Measurements from ENCODE around the gene RTL10.

Gene RTL10

GRCh38 chr22:19854778-19855503, at the start of gene RTL10, which contains the start of gene GNB1L:
Gene RTL10 (minus strand): TSS chr22:19854874. CDS start chr22:19852261, 2,613 bp downstream.
Gene GNB1L (minus strand): TSS chr22:19854874. CDS start chr22:19821355, 33,519 bp downstream.
- peak; percentile 94 for DNase-seq

GRCh38 chr22:19904174-19904856, 49.6 kb upstream of the RTL10 start:
- no peak for DNase-seq

DNA sequence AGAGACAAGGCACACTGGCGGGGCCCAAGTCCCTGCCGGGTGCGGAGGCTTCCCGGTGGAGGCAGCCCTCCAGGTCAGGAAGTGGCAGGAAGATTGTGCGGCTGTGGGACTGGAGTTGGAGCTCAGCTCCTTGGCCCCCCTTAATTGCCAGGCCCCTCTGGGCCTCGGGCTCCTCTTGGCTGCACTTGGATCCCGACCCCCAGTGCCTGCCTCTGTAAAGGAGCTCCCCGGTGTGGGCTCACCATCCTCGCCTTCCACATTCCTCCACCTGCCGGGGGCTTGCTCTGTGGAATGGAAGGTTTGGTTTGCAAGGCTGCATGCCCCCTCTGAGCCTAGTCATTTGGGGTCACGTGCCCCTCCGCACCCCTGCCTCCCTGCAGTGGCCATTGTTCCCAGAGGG, 48.8 kb upstream of the RTL10 start:
- no peak for DNase-seq

- DNase-seq = no peak
Measured at GRCh38 chr22:19903031-19903430, 48.4 kb upstream of the RTL10 start.

DNA sequence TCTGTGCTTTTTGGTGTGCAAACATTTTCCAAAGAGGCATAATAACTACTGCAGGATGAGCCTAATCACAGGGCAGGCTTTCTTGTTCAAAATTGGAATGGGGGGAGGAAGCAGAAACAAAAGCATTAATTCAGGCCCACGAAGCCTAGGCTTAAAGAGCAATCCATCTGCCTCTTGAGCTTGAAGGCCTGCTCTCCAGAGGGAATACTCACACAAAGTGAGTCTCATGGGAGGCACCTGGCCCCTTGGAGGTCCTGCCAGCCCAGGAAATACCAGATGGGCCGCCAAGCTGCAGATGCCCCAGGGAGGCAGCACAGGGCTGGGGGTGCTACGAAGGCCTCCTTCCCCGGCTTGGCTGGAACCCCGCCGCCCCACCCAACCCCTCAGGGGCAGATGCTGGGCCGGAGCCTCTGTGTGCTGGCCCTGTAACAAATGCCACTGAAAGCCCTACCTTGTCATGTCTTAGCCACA, 47.6 kb upstream of the RTL10 start:
- DNase-seq = peak; percentile 91

DNA sequence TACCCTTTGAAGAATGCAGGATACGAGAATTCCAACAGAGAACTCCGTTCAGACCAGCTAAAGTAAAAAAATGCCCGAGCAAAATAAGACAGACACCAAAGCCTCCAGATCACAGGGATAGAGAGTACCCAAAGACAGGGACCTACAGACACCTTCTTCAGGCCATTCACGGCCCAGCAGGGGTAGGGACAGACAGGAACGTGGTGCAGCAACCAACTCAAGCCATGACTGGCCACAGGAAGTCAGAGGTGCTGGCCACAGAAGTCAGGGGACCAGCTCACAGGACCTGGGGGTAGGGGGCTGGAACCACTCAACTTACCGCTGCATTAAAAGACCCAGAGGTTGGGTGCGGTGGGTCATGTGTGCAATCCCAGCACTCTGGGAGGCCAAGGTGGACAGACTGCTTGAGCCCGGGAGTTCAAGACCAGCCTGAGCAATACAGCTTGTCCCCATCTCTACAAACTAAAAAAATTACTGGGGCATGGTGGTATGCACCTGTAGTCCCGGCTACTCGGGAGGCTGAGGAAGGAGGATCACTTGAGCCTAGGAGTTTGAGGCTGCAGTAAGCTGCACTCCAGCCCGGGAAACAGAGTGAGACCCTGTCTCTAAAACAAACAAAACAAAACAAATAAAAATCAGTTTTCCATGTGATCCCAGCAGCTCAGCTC, 47.0 kb upstream of the RTL10 start:
- no peak for DNase-seq

DNA sequence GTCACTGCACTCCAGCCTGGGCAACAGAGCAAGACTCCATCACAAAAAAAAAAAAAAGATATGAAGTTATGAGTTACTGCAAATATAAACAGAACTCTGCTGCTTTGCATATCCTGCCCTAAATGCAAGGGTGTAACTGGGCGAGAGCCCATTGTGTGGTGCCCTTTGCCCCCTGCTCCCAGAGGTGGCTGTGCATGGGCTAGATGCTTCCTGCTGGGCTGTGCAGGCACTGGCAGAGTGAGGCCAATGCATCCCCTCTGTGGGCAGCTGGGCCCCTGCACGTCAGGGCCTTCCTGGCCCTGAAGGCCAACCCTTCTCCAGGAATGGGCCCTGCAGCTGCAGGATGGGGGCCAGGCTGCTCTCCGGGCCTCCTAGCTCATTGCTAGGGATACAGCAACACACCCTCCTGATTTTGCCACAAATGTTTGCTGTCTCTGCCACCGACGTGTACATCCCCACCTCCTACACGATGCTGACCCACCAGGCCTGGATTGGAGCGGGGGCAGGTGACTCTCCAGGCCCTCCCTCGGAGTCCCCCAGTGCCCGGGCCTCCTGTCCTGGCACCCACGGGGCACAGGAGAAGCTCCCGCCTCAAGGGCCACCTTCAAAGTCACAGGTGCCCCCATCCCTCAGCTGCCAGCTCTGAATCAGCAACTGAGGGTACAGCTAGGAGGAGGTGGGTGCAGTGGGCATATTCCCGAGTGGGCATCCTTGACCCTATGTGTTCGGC, 46.2 kb upstream of the RTL10 start:
- DNase-seq = no peak

DNA sequence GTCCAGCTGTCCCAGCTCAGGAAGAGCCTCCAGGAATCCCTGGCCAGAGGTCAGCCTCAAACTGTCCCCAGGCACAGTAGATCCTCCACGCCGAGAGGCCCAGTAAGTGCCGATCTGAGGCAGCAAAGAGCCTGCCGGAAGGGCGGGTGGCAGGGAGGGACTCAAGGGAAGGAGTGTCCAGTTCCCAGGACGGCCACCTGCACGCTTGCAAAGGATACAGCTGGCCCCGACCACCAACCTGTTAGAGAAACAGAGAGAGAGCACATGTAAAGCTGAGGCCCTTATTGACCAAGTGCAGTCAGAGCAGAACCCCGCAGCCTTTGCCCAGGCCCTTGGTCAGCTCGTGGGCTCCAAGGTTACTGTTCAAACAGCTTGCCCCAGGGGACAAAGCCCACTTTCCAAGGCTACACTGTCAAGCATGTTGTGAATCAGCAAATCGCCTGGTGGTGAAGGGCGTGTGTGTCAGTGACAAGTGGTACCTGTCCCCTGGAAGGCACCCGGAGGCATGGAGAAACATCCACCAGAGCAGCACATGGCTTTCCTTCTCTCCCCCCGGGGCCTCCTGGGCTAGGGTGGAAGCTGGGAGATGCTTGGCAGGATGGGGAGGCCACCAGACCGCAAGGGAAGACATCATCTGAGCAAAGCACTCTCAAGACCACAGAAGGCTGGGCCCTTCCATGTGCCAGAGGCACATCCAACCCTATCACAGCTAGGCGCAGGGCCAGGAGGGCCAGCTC, 44.3 kb upstream of the RTL10 start:
- DNase-seq = no peak

DNA sequence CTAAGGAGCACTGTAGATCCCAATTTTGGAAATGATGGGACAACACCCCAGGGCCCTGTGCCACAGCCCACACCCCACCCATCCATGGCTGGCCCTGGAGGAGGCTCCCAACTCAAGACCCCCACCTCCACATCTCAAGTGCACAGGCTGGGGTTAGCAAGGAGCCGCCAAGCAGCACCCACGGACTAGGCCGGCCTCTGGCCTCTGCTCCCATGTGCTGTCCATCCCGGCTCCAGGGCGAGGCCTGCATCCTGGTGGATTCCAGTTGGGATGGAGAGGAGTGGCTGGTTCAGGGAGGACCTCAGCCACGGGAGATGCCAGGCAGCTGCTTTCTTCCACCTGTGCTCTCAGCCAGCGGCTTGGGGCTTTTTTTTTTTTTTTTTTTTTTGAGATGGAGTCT, 43.5 kb upstream of the RTL10 start:
- no peak for DNase-seq

DNA sequence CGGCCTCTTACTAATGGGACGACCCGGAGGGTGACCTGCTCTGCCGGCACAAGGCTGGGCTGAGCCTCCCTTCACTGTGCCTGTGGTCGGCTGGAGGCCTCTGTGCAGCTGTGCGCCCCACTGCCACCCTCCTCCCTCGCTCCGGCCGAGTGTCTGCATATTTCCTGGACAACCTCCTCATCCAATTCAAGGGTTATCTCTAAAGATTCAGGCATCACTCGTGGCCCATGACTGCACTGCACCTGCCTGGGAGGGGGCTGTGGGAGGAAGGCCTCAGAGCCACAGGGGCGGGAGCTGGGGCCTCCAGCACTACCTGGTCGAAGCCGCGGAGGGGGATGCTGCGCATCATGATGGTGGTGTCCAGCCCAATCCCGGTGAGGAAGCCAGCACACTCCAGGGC, 43.1 kb upstream of the RTL10 start:
- DNase-seq = no peak

- no peak for DNase-seq
Measured at GRCh38 chr22:19896665-19897355, 42.1 kb upstream of the RTL10 start.

DNA sequence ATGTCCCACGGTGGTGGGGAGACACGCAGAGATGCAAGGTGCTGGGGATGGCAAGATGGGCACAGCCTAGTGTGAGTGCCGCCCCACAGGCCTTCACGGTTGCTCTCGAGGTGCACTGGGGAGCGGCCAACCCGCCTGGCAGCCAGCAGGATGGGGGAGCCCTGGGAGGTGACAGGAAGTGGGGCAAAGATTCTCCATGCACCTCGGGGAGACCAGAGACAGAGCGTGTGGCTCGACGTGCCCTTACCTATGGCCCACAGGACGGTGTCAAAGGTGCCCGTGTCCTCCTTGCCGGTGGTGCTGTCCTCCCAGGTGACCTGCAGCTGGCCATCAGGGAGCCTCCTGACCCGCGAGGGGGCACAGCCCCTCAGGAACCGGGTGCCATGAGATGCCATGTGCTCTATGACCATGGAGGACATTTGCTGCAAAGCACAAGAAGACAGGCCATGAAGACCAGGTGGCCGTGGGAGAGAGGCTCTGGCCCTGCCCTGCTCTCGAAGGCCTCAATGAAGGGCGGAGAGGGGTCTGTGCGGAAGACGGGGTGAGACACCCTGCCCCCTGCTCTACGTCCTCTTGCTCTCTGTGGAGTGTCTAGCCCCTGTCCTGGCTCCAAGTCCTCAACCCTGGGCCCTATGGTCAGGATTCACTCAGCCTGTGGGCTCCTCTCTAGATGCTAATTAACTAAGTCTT, 40.6 kb upstream of the RTL10 start:
- DNase-seq = no peak

DNA sequence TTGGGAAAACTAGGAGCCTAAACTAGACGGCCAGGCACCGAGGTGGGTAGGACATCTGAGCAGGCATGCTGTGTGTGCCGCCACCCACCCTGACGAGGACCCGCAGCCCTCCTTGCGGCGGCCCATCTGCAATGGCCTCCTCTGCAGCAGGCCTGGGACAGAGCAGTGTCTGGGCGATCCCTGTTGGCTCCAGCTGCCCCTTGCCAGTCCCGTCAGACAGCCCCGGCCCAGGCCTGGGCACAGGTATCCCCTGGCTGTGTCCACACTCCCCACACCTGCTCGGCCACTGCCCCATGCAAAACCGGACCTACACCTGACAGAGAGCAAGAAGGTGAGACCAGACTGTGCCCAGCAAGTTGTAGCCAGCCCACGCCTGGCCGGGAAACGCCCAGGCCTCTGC, 38.7 kb upstream of the RTL10 start:
- DNase-seq = no peak

DNA sequence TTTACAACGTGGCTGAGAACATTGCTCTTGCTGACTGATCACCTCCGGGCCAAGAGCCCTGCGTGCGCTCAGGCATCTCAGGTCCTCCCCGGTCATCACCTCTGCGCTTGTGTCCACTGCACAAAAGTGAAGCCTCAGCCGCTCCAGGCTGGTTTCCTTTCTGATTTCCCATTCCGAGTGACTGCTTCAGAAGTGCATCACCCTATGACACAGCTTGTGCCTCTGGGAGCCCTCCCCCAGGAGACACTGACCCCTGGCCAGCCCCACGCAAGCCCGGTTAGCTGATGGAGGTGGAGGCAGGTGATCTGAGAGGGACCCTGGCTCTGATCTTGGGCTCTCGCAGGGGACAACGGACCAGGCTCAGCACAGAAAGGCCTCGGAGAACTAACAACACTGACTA, 38.3 kb upstream of the RTL10 start:
- DNase-seq = no peak

- no peak for DNase-seq
Measured at GRCh38 chr22:19892257-19892879, 37.7 kb upstream of the RTL10 start.

- DNase-seq = peak; percentile 58
Measured at GRCh38 chr22:19891317-19892256, 36.9 kb upstream of the RTL10 start.

DNA sequence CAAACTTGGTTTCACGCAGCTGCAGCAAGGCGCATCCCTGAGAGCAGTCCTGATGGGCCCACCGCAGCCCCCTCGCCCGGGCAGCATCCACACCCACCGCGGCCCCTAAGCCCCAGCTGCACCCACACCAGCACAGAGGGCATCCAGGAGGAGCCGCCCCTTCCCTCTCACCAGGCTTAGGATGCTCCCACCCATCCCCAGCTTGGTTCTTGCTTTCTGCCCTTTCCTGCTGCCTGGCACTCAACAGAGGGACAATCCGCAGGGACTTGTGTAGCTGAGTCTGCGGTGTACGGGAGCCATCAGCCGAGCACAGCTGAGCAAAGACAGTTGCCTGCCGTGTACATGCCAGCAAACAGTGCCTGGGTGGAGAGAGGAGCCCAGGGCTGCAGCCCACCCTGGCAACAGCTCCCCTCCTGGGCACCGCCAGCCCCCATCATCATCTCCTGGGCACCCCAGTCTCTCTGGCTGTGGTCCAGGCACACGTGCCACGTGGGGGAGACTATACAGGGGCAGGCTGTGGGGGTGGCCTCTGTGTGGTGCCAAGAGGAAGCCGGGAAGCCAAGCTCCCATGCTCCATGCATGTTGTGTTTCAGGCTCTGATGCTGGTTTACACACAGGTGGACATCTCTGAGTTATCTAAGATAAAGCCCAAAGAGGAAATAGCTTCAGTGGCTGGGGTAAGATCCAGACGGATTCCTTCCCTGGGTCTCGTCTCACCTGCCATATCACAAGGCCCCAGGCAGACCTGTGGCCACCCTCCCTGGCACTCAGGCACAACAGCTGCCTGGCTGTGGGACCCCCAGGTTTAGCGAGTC, 36.0 kb upstream of the RTL10 start:
- DNase-seq = no peak

GRCh38 chr22:19889951-19890350, 35.3 kb upstream of the RTL10 start:
- DNase-seq = no peak

Data from NCI-H1436 (cell line).